Stimulated activated CD8-positive, alpha-beta memory T cell treated with anti-CD3 and anti-CD28 coated beads, Interleukin-15, amount 100 ng/mL, for 48 hours (primary cell): ENCODE measurements around the gene FAM221B.

ENCODE experiments used
- DNase-seq, 2 donors: peaks; one replicate each; pipeline ENCODE4 v3.0.0-alpha.2; 2020; ENCODE audit warnings: low read depth in 2 of 2

FAM221B gene

GRCh38 chr9:35820076-35820475 is 8.5 kb downstream of the FAM221B start:
- DNase-seq, result no peak

GRCh38 chr9:35818341-35818740 is 10.2 kb downstream of the FAM221B start:
- DNase-seq, result no peak

GRCh38 chr9:35816708-35817107 is 11.8 kb downstream of the FAM221B start:
- no peak for DNase-seq

GRCh38 chr9:35814841-35815543 is 13.5 kb downstream of the FAM221B start, which contains the start of gene HINT2:
Gene HINT2, minus strand, starts transcription at chr9:35815042. Its CDS starts 63 bp downstream, at chr9:35814979.
- DNase-seq, result peak; percentile 96 to 97

GRCh38 chr9:35814106-35814840 is 14.3 kb downstream of the FAM221B start:
- peak in 1 of 2 donors; percentile 18 for DNase-seq

GRCh38 chr9:35813434-35814105 is 15.0 kb downstream of the FAM221B start:
- DNase-seq, result no peak

GRCh38 chr9:35812025-35812602 is 16.4 kb downstream of the FAM221B start, which contains the start of gene SPAG8:
Gene SPAG8, minus strand, starts transcription at chr9:35812262. Its CDS starts 115 bp downstream, at chr9:35812147.
- DNase-seq, result peak; percentile 90 to 96

GRCh38 chr9:35811381-35812024 is 17.0 kb downstream of the FAM221B start:
- no peak for DNase-seq

GRCh38 chr9:35810122-35810521 is 18.4 kb downstream of the FAM221B start:
- no peak for DNase-seq

GRCh38 chr9:35808433-35808832 is 20.1 kb downstream of the FAM221B start:
- DNase-seq, result no peak

- DNase-seq, result no peak
Observed at GRCh38 chr9:35806101-35806500, 22.4 kb downstream of the FAM221B start.

GRCh38 chr9:35801328-35802128 is 27.0 kb downstream of the FAM221B start:
- no peak for DNase-seq

GRCh38 chr9:35800530-35800929 is 28.0 kb downstream of the FAM221B start:
- DNase-seq, result no peak

GRCh38 chr9:35798658-35799374 is 29.7 kb downstream of the FAM221B start:
- peak; percentile 27 to 40 for DNase-seq

GRCh38 chr9:35797311-35798109 is 31.0 kb downstream of the FAM221B start:
- no peak for DNase-seq

GRCh38 chr9:35795695-35796094 is 32.8 kb downstream of the FAM221B start:
- no peak for DNase-seq

- no peak for DNase-seq
Observed at GRCh38 chr9:35793461-35793860, 35.1 kb downstream of the FAM221B start.

- DNase-seq, result no peak
Observed at GRCh38 chr9:35792826-35793225, 35.7 kb downstream of the FAM221B start.
